GM12891 (cell line): ENCODE results near the gene TES.

Experiments used
- PAX5 ChIP-seq: IDR thresholded peaks from 2 replicates; pipeline ENCODE4 v1.6.1; 2011; ENCODE audit warnings: low read length, moderate library complexity, mild to moderate bottlenecking; ENCODE audit not compliant: insufficient read depth, severe bottlenecking
- POLR2A ChIP-seq: IDR thresholded peaks from 2 replicates; pipeline ENCODE4 v1.6.1; 2011; ENCODE audit warnings: low read depth, low read length, control low read depth
- POLR2AphosphoS5 ChIP-seq: IDR thresholded peaks from 2 replicates; pipeline ENCODE4 v1.6.1; 2011; ENCODE audit warnings: low read depth, low read length, control low read depth

GRCh38 chr7:116273918-116274301 lies 63.6 kb downstream of the TES start:
- TF ChIP-seq POLR2A (no peak), PAX5 (no peak), POLR2AphosphoS5 (no peak)
